Spleen (tissue), 7 donors: ENCODE data around the gene PTPRT.

ENCODE experiments used
- POLR2A ChIP-seq, 3 donors: fragments of 450-650 bp; IDR thresholded peaks; one replicate each; pipeline ENCODE4 v1.5.1; 2017; ENCODE audit warnings: antibody characterized with exemption in 3 of 3, mild to moderate bottlenecking in 1 of 3
- TF ChIP-seq, protein P1 (sequence below), 11 experiments: fragments of 200-600 bp in 7 of 11; fragments of 450-650 bp in 4 of 11; sonication (generic) in 4 of 11; IDR thresholded peaks in 8 of 11; conservative IDR thresholded peaks in 3 of 11; 1 replicate in 7 of 11; 2 replicates in 4 of 11; pipeline versions ENCODE4 v1.4.0 to v1.8.0; 2016 to 2021; ENCODE audit warnings: antibody characterized with exemption in 11 of 11, inconsistent platforms in 4 of 11, mild to moderate bottlenecking in 1 of 11
- donor health status: DM: no; HTN: no; CAD: no; lungs with moderate emphysema.
- donor health status: DM: no; HTN: no; CAD: no.
- donor health status: DM: no; HTN: no; CAD: no.

- TF ChIP-seq, protein P1, sequence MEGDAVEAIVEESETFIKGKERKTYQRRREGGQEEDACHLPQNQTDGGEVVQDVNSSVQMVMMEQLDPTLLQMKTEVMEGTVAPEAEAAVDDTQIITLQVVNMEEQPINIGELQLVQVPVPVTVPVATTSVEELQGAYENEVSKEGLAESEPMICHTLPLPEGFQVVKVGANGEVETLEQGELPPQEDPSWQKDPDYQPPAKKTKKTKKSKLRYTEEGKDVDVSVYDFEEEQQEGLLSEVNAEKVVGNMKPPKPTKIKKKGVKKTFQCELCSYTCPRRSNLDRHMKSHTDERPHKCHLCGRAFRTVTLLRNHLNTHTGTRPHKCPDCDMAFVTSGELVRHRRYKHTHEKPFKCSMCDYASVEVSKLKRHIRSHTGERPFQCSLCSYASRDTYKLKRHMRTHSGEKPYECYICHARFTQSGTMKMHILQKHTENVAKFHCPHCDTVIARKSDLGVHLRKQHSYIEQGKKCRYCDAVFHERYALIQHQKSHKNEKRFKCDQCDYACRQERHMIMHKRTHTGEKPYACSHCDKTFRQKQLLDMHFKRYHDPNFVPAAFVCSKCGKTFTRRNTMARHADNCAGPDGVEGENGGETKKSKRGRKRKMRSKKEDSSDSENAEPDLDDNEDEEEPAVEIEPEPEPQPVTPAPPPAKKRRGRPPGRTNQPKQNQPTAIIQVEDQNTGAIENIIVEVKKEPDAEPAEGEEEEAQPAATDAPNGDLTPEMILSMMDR (IDR thresholded peaks at IDR 0.05 in 8 of 11, conservative IDR thresholded peaks at IDR 0.05 in 3 of 11) = no peak
- no peak for TF ChIP-seq POLR2A (IDR thresholded peaks at IDR 0.05)
These were observed 489.3 kb downstream of the PTPRT start for GRCh38 chr20:42700372-42700771.
